Measurements from ENCODE around the gene H3-3A.
"Not testable (repeated sequence)": the region's sequence is repeated elsewhere in the genome, so short reads cannot be mapped to it uniquely, and the experiment has no call there.

DNA sequence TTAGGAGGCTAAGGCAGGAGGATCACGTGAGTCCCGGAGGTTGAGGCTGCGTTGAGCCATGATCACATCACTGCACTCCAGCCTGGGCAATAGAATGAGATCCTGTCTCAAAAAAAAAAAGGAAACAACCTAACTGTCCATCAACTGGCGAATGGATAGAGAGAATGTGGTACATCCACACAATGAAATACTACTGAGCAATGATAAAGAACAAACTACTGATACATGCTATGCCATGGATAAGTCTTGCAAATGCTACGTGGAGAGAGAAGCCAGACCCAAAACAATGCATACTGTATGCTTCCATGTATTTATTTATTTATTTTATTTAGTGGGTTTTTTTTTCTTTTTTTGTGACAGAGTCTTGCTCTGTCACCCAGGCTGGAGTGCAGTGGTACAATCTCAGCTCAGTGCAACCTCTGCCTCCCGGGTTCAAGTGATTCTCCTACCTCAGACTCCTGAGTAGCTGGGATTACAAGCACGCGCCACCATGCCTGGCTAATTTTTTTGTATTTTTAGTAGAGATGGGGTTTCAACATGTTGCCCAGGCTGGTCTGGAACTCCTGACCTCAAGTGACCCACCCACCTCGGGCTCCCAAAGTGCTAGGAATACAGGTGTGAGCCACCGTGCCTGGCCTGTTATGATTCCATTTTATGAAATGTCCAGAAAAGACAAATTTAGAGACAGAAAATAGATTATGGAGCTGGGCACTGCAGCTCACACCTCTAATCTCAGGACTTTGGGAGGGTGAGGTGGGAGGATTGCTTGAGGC, 29.7 kb downstream of the H3-3A start:
- not testable (repeated sequence) for TF ChIP-seq CTCF (IDR thresholded peaks at IDR 0.05; ENCODE audit: low read depth, low read length); EZH2phosphoT487 (IDR thresholded peaks at IDR 0.05; ENCODE audit: low read depth)

Data from OCI-LY3 (cell line).